ENCODE measurements around the gene ARMH3.

DNA sequence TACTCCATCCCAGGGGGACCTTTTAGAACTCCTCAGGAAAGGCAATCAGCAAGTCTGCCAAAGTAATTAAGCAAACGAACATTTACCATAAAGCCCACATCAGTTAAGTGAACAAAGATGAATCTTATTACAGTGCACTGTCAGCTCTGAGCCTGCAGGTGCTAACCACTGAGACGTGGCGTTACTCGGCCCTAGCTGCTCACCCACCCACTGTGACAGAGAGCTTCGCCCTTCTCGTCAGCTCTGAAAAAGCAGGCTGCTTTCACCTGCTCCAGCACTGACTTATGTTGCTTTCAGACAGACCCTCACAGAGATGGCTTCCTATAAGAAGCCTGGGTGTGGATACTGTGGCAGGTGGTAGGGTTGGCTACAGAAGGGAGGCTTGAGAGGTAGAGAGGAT, 154.6 kb downstream of the ARMH3 start:
- TF ChIP-seq, protein P1, sequence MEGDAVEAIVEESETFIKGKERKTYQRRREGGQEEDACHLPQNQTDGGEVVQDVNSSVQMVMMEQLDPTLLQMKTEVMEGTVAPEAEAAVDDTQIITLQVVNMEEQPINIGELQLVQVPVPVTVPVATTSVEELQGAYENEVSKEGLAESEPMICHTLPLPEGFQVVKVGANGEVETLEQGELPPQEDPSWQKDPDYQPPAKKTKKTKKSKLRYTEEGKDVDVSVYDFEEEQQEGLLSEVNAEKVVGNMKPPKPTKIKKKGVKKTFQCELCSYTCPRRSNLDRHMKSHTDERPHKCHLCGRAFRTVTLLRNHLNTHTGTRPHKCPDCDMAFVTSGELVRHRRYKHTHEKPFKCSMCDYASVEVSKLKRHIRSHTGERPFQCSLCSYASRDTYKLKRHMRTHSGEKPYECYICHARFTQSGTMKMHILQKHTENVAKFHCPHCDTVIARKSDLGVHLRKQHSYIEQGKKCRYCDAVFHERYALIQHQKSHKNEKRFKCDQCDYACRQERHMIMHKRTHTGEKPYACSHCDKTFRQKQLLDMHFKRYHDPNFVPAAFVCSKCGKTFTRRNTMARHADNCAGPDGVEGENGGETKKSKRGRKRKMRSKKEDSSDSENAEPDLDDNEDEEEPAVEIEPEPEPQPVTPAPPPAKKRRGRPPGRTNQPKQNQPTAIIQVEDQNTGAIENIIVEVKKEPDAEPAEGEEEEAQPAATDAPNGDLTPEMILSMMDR (IDR thresholded peaks at IDR 0.05): no peak
- no peak for TF ChIP-seq ZFX (IDR thresholded peaks at IDR 0.05; ENCODE audit: borderline replicate concordance)

Data from 22Rv1 (cell line).